ENCODE measurements around the gene TMEM132D.
"Not testable (repeated sequence)": the region's sequence is repeated elsewhere in the genome, so short reads cannot be mapped to it uniquely, and the experiment has no call there.

Gene TMEM132D

GRCh38 chr12:129900306-129900705 lies 3.5 kb downstream of the TMEM132D start:
- TF ChIP-seq, protein P1, sequence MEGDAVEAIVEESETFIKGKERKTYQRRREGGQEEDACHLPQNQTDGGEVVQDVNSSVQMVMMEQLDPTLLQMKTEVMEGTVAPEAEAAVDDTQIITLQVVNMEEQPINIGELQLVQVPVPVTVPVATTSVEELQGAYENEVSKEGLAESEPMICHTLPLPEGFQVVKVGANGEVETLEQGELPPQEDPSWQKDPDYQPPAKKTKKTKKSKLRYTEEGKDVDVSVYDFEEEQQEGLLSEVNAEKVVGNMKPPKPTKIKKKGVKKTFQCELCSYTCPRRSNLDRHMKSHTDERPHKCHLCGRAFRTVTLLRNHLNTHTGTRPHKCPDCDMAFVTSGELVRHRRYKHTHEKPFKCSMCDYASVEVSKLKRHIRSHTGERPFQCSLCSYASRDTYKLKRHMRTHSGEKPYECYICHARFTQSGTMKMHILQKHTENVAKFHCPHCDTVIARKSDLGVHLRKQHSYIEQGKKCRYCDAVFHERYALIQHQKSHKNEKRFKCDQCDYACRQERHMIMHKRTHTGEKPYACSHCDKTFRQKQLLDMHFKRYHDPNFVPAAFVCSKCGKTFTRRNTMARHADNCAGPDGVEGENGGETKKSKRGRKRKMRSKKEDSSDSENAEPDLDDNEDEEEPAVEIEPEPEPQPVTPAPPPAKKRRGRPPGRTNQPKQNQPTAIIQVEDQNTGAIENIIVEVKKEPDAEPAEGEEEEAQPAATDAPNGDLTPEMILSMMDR (conservative IDR thresholded peaks at IDR 0.05; ENCODE audit: low read depth, low read length): no peak

DNA sequence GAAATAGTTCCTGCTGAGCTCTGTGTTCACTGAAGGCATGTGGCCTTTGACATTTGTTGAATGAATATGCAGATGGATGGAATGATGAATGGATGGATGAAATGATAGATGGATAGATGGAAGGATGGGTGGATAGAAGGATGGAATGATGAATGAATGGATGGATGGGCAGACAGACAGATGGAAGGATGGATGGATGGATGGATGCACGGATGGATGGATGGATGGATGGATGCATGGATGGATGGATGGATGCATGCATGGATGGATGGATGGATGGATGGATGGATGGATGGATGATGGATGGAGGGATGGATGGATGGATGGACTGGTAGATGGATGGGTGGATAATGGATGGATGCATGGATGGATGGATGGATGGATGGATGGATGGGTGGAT lies 4.8 kb downstream of the TMEM132D start:
- not testable (repeated sequence) for H3K4me1 ChIP-seq (ENCODE audit: low read depth, poor library complexity, severe bottlenecking); H3K79me2 ChIP-seq (ENCODE audit: insufficient read depth, low read depth); H3K27me3 ChIP-seq (ENCODE audit: insufficient read depth, low read depth); H3K27ac ChIP-seq; H3K4me2 ChIP-seq; H4K20me1 ChIP-seq (ENCODE audit: insufficient read depth); H2AFZ ChIP-seq (ENCODE audit: low read depth); H3K9ac ChIP-seq; H3K4me3 ChIP-seq (IDR thresholded peaks at IDR 0.05; ENCODE audit: insufficient read depth, low read depth, low read length); H3K36me3 ChIP-seq (ENCODE audit: insufficient read depth)

More at GRCh38 chr12:129900306-129900705, 3.5 kb downstream of the TMEM132D start:
- Histone ChIP-seq H3K27me3 (ENCODE audit: insufficient read depth, low read depth) (no peaks in the 10 kb centered on the region), H3K27ac (no peak overlapping the region), H3K79me2 (ENCODE audit: insufficient read depth, low read depth) (no peaks in the 10 kb centered on the region), H3K4me1 (ENCODE audit: low read depth, poor library complexity, severe bottlenecking) (no peaks in the 10 kb centered on the region), H3K4me3 (IDR thresholded peaks at IDR 0.05; ENCODE audit: insufficient read depth, low read depth, low read length) (no peak overlapping the region), H2AFZ (ENCODE audit: low read depth) (no peak overlapping the region), H3K9ac (no peak overlapping the region), H4K20me1 (ENCODE audit: insufficient read depth) (no peaks in the 10 kb centered on the region), H3K4me2 (no peak overlapping the region), H3K36me3 (ENCODE audit: insufficient read depth) (no peaks in the 10 kb centered on the region)

GRCh38 chr12:129893691-129894090 lies 10.1 kb downstream of the TMEM132D start:
- TF ChIP-seq, protein P1 (conservative IDR thresholded peaks at IDR 0.05; ENCODE audit: low read depth, low read length): no peak
- Histone ChIP-seq H3K4me2 (no peak overlapping the region), H4K20me1 (ENCODE audit: insufficient read depth) (no peaks in the 10 kb centered on the region), H3K4me1 (ENCODE audit: low read depth, poor library complexity, severe bottlenecking) (no peaks in the 10 kb centered on the region), H2AFZ (ENCODE audit: low read depth) (no peak overlapping the region), H3K9ac (no peak overlapping the region), H3K79me2 (ENCODE audit: insufficient read depth, low read depth) (no peaks in the 10 kb centered on the region), H3K27ac (no peak overlapping the region), H3K27me3 (ENCODE audit: insufficient read depth, low read depth) (no peaks in the 10 kb centered on the region), H3K36me3 (ENCODE audit: insufficient read depth) (no peaks in the 10 kb centered on the region), H3K4me3 (IDR thresholded peaks at IDR 0.05; ENCODE audit: insufficient read depth, low read depth, low read length) (no peak overlapping the region)

- Histone ChIP-seq H3K27me3 (ENCODE audit: insufficient read depth, low read depth) (no peaks in the 10 kb centered on the region), H3K27ac (no peak overlapping the region), H3K36me3 (ENCODE audit: insufficient read depth) (no peaks in the 10 kb centered on the region), H3K79me2 (ENCODE audit: insufficient read depth, low read depth) (no peaks in the 10 kb centered on the region), H3K4me3 (IDR thresholded peaks at IDR 0.05; ENCODE audit: insufficient read depth, low read depth, low read length) (no peak overlapping the region), H3K9ac (no peak overlapping the region), H3K4me1 (ENCODE audit: low read depth, poor library complexity, severe bottlenecking) (no peaks in the 10 kb centered on the region), H4K20me1 (ENCODE audit: insufficient read depth) (no peaks in the 10 kb centered on the region), H2AFZ (ENCODE audit: low read depth) (no peak overlapping the region), H3K4me2 (no peak overlapping the region)
- TF ChIP-seq, protein P1 (conservative IDR thresholded peaks at IDR 0.05; ENCODE audit: low read depth, low read length): no peak
Observed at GRCh38 chr12:129887101-129887500, 16.7 kb downstream of the TMEM132D start.

GRCh38 chr12:129886541-129886940 lies 17.3 kb downstream of the TMEM132D start:
- Histone ChIP-seq H3K4me3 (IDR thresholded peaks at IDR 0.05; ENCODE audit: insufficient read depth, low read depth, low read length) (no peak overlapping the region), H3K27ac (no peak overlapping the region), H2AFZ (ENCODE audit: low read depth) (no peak overlapping the region), H3K27me3 (ENCODE audit: insufficient read depth, low read depth) (no peaks in the 10 kb centered on the region), H4K20me1 (ENCODE audit: insufficient read depth) (no peaks in the 10 kb centered on the region), H3K4me1 (ENCODE audit: low read depth, poor library complexity, severe bottlenecking) (no peaks in the 10 kb centered on the region), H3K9ac (no peak overlapping the region), H3K4me2 (no peak overlapping the region), H3K36me3 (ENCODE audit: insufficient read depth) (no peaks in the 10 kb centered on the region), H3K79me2 (ENCODE audit: insufficient read depth, low read depth) (no peaks in the 10 kb centered on the region)
- TF ChIP-seq, protein P1 (conservative IDR thresholded peaks at IDR 0.05; ENCODE audit: low read depth, low read length): no peak
